Cardiac septum (tissue), 1 donor: Measurements from ENCODE around the gene RWDD1. TPM values are rescaled to one million over a fixed set of nuclear protein-coding genes. Genes with fewer than 3 reads are reported as not detected.

Source experiments
- DNase-seq: peaks from one replicate; pipeline ENCODE4 v3.0.0-alpha.2; 2020; ENCODE audit warnings: low spot score
- intact Hi-C: fragments of 100-400 bp; cut with DNase I; formaldehyde crosslinking; loops from one replicate; pipeline ENCODE4 v1.14.0; 2022
- total RNA-seq: library from RNA; stranded (reverse); fragmentation: NEBNext Ultra II Directional; extraction: Animal tissue kit (Norgen Biotek cat#: 25700); gene quantifications from one replicate; pipeline ENCODE4 v1.2.1, GENCODE V29; 2021
- donor health status: DM: no; HTN: no; CAD: no.

RWDD1 gene
- total RNA-seq, 1 donor from 2014 or later, result 52.9 TPM

DNA sequence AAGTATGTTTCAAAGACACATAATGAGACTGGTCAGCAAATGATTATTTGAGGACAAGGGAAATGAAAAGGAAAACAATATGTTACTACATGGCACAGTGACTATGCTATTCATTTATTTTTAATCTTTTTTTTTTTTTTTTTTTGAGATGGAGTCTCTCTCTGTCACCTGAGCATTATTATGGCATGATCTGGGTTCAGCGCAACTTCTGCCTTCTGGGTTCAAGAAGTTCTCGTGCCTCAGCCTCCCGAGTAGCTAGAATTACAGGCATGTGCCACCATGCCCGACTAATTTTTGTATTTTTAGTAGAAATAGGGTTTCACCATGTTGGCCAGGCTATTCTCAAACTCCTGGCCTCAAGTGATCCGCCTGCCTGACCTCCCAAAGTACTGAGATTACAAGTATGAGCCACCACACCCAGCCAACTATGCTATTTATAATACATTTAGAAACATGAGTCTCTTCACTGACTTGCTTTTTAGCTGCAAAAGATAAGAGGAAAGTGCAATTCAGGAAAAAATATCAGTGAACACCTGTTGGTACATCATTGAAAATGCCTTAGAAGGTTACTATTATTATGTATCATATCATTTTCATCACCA is 14.4 kb upstream of the RWDD1 start:
- DNase-seq, result no peak
- intact Hi-C loops, result no loop called here

DNA sequence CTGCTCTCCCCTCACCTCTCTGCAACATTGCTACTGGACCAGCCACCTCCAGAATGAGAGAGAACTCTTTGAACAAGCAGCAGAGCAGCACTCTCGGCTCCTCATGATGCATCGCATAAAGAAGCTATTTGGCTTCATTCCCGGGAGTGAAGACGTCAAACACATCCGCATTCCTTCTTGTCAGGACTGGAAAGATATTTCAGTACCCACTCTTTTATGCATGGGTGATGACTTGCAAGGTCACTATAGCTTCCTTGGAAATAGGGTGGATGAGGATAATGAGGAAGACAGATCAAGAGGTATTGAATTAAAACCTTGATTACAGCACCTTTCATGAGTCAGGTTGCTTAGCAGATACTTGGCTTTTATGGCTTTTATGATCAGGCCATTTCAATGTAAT is 13.4 kb upstream of the RWDD1 start:
- DNase-seq, result no peak
- intact Hi-C loops, result no loop called here

- intact Hi-C loops, result loop anchor here (2.0 kb wide), 1 partner anchor 23 kb away; no protein-coding TSS in a partner anchor
- DNase-seq, result no peak
Measured at GRCh38 chr6:116560130-116560529, 11.2 kb upstream of the RWDD1 start.

- DNase-seq, result no peak
- intact Hi-C loops, result loop anchor here (2.0 kb wide), 1 partner anchor 25 kb away; no protein-coding TSS in a partner anchor
Measured at GRCh38 chr6:116561377-116562018, 9.8 kb upstream of the RWDD1 start.

GRCh38 chr6:116562019-116562403 is 9.3 kb upstream of the RWDD1 start:
- intact Hi-C loops, result no loop called here
- no peak for DNase-seq

DNA sequence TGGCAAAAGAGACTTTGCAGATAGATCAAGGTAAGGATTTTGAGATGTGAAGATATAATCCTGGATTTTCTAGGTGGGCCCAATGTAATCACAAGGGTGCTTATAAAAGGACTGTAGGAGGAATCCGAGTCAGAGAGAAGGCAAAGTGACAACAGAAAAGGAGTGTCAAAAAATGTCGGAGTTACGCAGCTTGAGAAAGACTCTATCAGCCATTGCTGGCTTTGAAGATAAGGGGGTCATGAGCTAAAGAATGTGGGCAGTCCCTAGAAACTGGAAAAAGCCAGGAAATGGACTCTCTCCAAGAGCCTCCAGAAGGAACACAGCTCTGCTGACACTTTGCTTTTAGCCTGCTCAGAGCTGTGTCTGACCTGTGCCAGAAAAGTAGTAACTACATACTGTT is 8.7 kb upstream of the RWDD1 start:
- no peak for DNase-seq
- intact Hi-C loops, result no loop called here

GRCh38 chr6:116563830-116564229 is 7.5 kb upstream of the RWDD1 start:
- no peak for DNase-seq
- intact Hi-C loops, result no loop called here

- intact Hi-C loops, result no loop called here
- DNase-seq, result no peak
Measured at GRCh38 chr6:116564311-116564710, 7.0 kb upstream of the RWDD1 start.

DNA sequence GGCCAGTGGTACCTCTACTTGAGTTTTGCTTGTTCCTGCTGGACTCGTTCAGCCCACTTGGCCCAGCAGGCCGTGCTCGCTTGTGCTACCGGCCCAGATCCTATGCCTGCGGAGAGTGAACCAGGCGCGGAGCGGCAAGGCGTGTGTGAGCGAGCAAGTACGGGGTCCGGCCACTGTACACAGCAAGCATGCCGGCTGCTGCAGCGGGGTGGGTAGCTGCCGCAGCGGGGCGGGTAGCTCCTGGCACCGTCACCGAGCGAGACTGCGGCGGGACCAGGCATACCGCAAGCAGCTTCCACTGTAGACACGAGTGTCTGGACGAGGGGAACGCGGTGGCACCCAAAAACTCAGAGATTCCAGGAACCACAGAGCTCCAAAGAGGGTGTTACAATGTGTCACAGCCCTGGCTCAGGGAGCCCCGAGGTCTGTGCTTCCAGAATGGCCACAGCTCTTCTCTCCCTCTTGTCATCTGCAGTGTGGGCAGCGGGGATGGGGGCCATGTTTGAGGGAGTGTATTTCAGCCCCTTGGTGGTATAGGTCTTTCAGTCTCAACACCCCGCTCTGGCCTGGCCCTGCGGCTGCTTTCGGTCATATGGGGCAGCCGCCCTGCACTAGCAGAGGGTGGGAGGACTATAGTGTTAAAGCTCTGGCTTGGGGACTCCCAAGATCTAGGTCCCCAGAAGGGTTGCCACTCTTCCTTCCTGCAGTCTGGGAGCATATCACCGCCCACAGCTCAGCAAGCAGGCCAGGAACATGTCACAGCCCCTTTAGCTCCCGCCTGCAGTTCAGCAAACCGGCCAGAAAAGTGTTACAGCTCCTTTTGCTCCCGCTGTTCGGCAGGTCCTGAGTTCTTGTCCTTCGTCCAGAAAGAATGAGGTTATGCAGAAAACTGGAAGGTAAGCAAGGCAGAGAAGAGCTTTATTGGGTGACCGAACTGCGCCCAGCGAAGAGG is 6.1 kb upstream of the RWDD1 start:
- intact Hi-C loops, result no loop called here
- DNase-seq, result peak; percentile 78

- intact Hi-C loops, result no loop called here
Measured at GRCh38 chr6:116568111-116568510, 3.2 kb upstream of the RWDD1 start.

DNA sequence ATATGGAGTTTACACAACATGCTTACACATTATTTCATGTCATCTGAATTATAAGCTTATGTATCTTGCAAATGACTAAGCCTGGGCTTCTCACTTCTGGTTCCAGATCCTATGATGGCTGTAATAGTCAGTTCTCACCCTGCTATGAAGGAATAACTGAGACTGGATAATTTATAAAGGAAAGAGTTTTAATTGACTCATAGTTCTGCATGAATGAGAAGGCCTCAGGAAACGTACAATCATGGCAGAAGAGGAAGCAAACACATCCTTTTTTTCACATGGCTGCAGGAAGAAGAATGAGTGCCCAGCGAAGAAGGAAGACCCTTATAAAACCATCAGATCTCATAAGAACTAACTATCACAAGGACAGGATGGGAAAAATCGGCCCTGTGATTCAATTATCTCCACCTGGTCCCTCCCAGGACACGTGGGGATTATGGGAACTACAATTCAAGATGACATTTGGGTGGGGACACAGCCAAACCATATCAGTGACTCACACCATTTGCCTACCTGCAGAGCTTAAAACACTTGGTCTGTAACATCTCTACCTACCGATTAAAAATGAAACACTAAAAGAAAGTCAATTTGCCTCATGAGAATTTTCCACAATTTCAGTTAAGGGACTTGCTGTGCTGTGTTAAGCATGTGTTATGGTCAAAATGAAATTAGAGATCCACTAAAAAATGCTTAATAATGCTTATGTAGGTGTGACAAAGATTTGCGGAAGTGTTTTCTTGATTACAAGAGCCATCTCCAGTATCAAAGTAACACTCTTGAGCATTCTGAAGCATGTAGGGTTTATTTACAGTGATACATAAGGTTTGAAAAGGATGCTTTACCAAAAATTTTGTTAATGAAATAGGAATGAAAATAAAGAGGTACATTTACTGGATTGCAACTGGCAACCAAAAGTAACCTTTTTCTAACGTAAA is 2.2 kb upstream of the RWDD1 start:
- intact Hi-C loops, result no loop called here
- no peak for DNase-seq

More at GRCh38 chr6:116568111-116568510, 3.2 kb upstream of the RWDD1 start:
- no peak for DNase-seq

DNA sequence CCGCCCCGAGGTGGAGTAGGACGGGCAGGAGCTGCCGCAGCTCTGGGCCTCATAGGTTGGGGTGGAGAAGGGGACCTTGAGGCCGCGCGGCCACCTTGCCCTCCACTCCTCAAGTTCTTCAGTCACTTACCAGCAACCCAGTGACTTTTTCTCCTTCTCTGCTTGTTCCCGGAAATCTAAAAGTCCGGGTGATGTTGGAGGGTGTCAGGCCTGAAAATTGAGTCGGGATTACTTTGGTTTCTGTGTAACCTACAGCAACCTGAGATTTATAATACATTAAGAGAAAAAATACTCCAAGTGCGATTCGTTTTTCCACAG is 338 bp downstream of the RWDD1 start:
- DNase-seq, result no peak
- intact Hi-C loops, result loop anchor here (2.0 to 5.0 kb wide), 2 partner anchors 34 to 293 kb away; partner anchors contain the start of gene TSPYL1

DNA sequence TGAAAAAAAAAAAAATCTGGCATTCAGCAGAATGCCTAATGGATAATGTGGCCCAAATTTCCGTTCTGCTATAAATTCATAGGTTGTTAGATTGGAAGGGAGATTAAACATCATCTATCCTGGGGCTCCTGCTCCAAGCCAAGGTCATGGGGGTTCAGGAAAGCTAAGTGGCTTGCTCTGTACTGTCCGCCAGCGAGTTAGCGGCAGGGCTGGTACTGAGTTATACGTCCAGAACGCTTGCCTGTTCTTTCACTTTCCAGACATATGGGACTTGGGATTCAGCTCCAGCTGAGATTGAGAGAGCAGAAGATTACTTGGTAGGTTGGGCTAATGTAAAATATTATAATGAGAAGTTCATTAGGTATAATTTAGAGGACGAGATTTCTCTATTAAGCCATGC is 858 bp downstream of the RWDD1 start:
- DNase-seq, result no peak
- intact Hi-C loops, result loop anchor here (5.0 kb wide), 1 partner anchor 35 kb away; no protein-coding TSS in a partner anchor

- intact Hi-C loops, result no loop called here
Measured at GRCh38 chr6:116575227-116575626, 3.9 kb downstream of the RWDD1 start.

DNA sequence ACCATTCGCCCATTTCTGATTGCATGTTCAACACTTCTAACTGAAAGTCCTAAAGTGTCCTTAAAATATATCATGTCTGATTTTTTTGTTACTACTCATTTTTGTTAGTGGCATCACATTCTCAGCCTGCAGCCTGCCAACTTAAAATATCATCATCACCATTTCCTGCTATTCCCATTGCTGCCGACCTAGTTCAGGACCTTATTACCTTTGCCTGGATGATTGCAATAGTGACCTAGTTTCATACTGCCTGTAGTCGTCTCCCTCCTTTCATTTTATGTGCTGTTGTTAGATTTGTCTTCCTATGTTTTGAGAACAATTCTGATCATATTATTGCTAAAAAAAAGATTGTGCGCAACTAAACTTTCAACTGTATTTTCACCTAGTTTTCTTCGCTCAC is 6.2 kb downstream of the RWDD1 start:
- DNase-seq, result no peak
- intact Hi-C loops, result no loop called here

More at GRCh38 chr6:116575227-116575626, 3.9 kb downstream of the RWDD1 start:
- DNase-seq, result no peak

DNA sequence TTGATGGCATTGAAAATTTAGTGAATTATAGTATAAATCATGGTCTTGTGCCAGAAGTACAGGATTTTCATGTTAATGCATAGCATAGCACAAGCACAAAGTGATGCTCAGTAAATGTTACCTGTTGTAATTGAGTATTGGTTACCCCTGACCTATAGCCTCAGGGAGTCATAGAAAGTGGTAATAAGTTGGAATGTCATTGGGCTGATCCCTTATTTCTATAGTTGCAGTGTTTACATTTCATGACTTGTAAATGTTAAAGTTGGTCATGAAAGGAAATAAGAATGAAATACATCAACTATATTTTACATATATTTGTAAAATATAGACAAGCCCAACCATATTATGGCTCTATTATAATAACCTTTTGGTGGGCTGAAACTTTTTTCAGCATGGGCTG is 7.0 kb downstream of the RWDD1 start:
- intact Hi-C loops, result no loop called here
- no peak for DNase-seq

DNA sequence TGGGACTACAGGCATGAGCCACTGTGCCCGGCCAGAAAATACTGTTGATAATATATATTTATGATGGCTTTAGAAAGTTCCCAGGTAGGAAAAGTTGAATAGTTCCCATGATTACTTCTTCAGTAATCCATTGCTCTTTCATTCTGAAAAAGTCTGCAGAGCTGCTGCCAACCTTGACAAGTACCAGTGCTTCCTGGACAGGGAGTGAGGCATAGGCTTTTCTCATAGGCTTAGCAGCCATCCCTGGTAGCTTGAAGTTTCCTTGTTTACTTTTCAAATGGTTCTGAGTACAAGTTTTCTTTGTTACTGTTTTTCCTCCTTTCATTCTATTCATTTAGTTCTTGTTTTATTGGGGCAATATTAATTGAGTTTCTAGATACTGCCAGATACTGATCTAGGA is 7.8 kb downstream of the RWDD1 start:
- DNase-seq, result no peak
- intact Hi-C loops, result no loop called here

GRCh38 chr6:116580198-116580597 is 8.9 kb downstream of the RWDD1 start:
- intact Hi-C loops, result no loop called here
- DNase-seq, result no peak

DNA sequence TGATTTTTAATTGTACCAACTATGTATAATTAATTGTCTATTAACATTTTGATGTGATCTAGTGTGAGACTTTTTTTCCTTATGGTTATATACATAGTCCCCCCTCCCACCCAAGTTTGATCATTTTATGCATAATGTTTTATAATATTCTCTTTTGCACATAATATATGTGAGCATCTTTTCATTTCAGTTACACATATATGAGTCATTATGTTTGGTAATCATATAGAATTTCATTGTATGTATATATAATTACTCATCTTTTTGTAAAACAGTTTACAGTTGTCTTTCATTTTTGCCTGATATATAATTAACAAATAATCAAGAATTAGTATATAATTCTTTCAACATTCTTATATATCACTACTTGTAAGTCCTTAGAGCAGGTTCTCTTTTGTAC is 15.0 kb downstream of the RWDD1 start:
- intact Hi-C loops, result no loop called here
- DNase-seq, result no peak
